NB4 (cell line): ENCODE data around the gene SKOR1.

Experiments
- DNase-seq: peaks from one replicate; pipeline ENCODE4 v3.0.0; 2010; ENCODE audit warnings: low read depth
- H3K4me3 ChIP-seq: one replicate; pipeline ENCODE4 v1.5.1; 2011; ENCODE audit warnings: mild to moderate bottlenecking, low read depth, low read length, moderate library complexity
- MYC ChIP-seq: IDR thresholded peaks from 2 replicates; pipeline ENCODE4 v1.6.1; 2011; ENCODE audit warnings: low read depth, low read length
- POLR2A ChIP-seq: IDR thresholded peaks from 2 replicates; pipeline ENCODE4 v1.6.1; 2011; ENCODE audit warnings: mild to moderate bottlenecking; ENCODE audit not compliant: insufficient read length; ENCODE audit errors: extremely low read depth
- TF ChIP-seq, protein P1 (sequence below): IDR thresholded peaks from one replicate; pipeline ENCODE4 v1.5.1; 2012; ENCODE audit warnings: low read depth, low read length
- TF ChIP-seq, protein P2 (sequence below): IDR thresholded peaks from 2 replicates; pipeline ENCODE4 v1.6.1; 2011; ENCODE audit warnings: low read depth, low read length

Gene SKOR1, protein sequence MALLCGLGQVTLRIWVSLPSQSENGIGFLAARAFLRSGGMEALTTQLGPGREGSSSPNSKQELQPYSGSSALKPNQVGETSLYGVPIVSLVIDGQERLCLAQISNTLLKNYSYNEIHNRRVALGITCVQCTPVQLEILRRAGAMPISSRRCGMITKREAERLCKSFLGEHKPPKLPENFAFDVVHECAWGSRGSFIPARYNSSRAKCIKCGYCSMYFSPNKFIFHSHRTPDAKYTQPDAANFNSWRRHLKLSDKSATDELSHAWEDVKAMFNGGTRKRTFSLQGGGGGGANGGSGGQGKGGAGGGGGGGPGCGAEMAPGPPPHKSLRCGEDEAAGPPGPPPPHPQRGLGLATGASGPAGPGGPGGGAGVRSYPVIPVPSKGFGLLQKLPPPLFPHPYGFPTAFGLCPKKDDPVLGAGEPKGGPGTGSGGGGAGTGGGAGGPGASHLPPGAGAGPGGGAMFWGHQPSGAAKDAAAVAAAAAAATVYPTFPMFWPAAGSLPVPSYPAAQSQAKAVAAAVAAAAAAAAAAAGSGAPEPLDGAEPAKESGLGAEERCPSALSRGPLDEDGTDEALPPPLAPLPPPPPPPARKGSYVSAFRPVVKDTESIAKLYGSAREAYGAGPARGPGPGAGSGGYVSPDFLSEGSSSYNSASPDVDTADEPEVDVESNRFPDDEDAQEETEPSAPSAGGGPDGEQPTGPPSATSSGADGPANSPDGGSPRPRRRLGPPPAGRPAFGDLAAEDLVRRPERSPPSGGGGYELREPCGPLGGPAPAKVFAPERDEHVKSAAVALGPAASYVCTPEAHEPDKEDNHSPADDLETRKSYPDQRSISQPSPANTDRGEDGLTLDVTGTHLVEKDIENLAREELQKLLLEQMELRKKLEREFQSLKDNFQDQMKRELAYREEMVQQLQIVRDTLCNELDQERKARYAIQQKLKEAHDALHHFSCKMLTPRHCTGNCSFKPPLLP

DNA sequence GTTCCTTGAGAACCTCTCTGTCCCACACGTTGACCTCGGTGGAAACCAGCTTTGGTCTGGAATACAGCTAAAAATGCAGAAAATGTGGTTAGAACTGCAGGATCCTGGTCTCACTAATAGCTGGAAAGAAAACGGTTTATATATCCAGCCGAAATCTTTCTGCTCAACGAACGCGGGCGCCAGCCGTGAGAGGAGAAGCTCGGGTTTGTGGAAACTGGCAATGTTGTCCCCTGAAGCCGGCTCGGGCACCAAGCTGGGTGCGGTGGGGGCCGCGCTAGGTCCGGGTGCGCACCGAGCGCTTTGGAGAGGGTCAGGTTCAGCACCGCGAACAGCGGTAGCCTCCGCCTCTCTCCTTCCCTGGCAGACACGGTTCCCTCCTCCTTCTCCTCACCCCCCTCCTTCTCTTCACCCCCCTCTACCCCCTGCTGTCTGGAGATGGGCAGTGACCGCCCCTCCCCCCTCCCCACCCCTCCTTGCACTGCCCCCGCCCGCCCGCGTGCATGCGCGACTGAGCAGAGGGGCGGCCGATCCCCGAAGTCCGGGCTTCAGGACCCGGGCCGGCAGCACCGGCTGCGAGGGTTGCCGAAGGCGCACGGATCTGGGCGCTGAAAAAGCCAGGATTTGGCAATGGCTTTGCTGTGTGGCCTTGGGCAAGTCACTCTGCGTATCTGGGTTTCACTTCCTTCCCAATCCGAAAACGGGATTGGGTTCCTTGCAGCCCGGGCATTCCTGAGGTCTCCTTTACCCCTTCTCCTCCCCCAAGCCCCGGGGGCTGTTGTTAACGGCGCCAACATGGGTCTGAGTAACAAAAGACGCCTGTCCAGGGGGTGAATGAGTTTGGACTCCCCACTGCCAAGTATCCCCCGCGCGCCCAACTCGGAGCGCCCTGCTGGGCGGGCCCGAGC is at the start of gene SKOR1:
Gene SKOR1 (plus strand): TSS at position 534 of the 905 bp plus-strand sequence. CDS start 94 bp downstream, at position 628.
- no peak for DNase-seq
- H3K4me3 ChIP-seq = no peak within 1 kb of the TSS
- TF ChIP-seq POLR2A = no peak
- TF ChIP-seq, protein P1, sequence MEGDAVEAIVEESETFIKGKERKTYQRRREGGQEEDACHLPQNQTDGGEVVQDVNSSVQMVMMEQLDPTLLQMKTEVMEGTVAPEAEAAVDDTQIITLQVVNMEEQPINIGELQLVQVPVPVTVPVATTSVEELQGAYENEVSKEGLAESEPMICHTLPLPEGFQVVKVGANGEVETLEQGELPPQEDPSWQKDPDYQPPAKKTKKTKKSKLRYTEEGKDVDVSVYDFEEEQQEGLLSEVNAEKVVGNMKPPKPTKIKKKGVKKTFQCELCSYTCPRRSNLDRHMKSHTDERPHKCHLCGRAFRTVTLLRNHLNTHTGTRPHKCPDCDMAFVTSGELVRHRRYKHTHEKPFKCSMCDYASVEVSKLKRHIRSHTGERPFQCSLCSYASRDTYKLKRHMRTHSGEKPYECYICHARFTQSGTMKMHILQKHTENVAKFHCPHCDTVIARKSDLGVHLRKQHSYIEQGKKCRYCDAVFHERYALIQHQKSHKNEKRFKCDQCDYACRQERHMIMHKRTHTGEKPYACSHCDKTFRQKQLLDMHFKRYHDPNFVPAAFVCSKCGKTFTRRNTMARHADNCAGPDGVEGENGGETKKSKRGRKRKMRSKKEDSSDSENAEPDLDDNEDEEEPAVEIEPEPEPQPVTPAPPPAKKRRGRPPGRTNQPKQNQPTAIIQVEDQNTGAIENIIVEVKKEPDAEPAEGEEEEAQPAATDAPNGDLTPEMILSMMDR = no peak
- TF ChIP-seq, protein P2, sequence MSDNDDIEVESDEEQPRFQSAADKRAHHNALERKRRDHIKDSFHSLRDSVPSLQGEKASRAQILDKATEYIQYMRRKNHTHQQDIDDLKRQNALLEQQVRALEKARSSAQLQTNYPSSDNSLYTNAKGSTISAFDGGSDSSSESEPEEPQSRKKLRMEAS = no peak
- no peak for TF ChIP-seq MYC

DNA sequence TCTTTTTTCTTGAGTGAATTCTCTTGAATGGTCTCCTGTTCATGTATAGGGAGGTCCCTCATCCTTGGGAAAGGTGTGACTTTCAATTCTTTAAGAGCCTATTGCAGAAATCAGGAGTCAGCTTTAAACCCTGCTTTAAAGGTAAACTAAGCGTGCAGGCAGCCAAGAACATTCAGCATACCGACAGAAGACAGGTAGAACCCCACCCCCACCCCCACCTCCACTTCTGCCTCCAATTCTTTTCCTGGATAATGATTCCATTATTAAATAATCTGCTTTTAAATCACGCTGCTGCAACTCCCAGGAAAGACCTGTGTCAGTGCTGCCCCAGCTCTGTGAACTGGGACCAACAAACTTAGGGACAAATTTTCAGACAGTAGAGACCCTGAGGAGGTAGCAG is 49.3 kb upstream of the SKOR1 start:
- H3K4me3 ChIP-seq = no peak overlapping the region
- no peak for DNase-seq
- TF ChIP-seq, protein P1 = no peak
- TF ChIP-seq MYC (no peak), POLR2A (no peak)
- TF ChIP-seq, protein P2 = no peak

DNA sequence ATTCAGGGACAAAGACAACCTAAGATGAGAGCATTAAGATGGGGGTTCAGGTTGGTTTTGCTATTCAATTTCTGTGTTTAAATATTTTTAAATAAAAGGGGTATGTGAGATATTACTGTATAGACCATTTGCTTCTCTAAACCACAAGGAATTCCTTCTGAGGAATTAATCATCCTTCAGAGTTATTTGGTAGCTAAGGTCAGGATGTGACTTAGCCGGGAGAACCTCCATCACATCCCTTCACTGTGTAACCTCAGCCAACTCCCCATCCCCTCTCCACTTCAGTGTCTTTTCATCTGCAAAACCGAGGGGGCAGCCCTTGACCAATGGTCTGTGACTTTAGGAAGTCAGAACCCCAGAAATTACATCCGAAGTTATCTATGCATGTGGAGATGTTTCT is 48.7 kb upstream of the SKOR1 start:
- no peak for DNase-seq
- TF ChIP-seq, protein P2 = no peak
- TF ChIP-seq POLR2A (no peak), MYC (no peak)
- TF ChIP-seq, protein P1 = no peak
- no peak overlapping the region for H3K4me3 ChIP-seq

DNA sequence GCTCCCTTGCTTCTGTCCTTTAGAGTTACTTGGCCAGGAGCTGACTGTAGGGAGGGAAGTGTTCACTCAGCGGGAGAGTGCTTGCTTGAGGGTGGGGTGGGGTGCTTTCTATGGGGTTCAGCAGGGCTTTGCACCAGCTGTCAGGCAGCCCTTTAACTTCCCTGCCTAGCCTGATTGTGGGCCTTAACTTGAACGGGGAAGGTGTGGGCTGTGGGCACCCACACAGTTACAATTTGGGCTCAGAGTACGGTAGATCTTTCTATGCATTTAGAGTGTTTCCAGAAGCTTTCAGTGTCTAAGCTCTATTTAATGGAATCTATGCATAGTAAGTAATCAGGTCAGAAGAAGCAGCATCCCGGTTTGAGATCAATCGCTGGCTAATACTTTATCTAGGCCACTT is 48.2 kb upstream of the SKOR1 start:
- TF ChIP-seq MYC (no peak), POLR2A (no peak)
- TF ChIP-seq, protein P1 = no peak
- TF ChIP-seq, protein P2 = no peak
- DNase-seq = no peak
- no peak overlapping the region for H3K4me3 ChIP-seq

DNA sequence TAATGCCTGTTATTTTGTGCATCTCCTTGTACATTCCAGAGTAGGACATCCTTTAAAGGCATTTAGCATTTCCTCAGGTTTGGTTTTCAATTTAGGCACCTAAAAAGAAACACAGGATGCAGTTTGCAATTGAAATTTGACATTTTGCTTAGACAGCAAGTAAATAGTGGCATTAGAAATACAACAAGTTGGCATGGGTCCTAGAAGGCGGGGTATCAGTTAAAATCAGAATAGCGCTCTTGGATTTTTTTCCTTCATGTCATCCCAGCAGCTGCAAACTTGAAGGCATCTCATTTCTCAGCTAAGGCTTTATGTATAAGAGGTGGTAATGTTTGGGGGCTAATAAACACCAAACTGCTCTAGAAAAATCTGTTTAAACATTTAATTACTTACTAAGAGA is 47.5 kb upstream of the SKOR1 start:
- no peak for TF ChIP-seq POLR2A
- no peak for TF ChIP-seq MYC
- TF ChIP-seq, protein P1 = no peak
- TF ChIP-seq, protein P2 = no peak
- H3K4me3 ChIP-seq = no peak overlapping the region
- no peak for DNase-seq
